ENCODE measurements around the gene RYR2.
"Not testable (repeated sequence)": the region's sequence is repeated elsewhere in the genome, so short reads cannot be mapped to it uniquely, and the experiment has no call there.

The RYR2 gene

GRCh38 chr1:237371477-237371876, 329.5 kb downstream of the RYR2 start:
- FAIRE-seq: not testable (repeated sequence)

- no peak for FAIRE-seq
Observed at GRCh38 chr1:237383791-237384190, 341.8 kb downstream of the RYR2 start.

GRCh38 chr1:237384213-237384612, 342.2 kb downstream of the RYR2 start:
- FAIRE-seq: no peak

GRCh38 chr1:237386362-237387143, 344.6 kb downstream of the RYR2 start:
- peak; percentile 90 for FAIRE-seq

GRCh38 chr1:237387144-237387505, 345.1 kb downstream of the RYR2 start:
- FAIRE-seq: no peak

GRCh38 chr1:237390823-237391222, 348.8 kb downstream of the RYR2 start:
- FAIRE-seq: no peak

GRCh38 chr1:237393632-237394031, 351.6 kb downstream of the RYR2 start:
- FAIRE-seq: no peak

- no peak for FAIRE-seq
Observed at GRCh38 chr1:237394281-237394680, 352.3 kb downstream of the RYR2 start.

GRCh38 chr1:237396426-237396825, 354.4 kb downstream of the RYR2 start:
- FAIRE-seq: no peak

- FAIRE-seq: no peak
Observed at GRCh38 chr1:237398751-237399150, 356.8 kb downstream of the RYR2 start.

- no peak for FAIRE-seq
Observed at GRCh38 chr1:237405912-237406311, 363.9 kb downstream of the RYR2 start.

- no peak for FAIRE-seq
Observed at GRCh38 chr1:237411621-237412020, 369.6 kb downstream of the RYR2 start.

GRCh38 chr1:237416924-237417655, 375.1 kb downstream of the RYR2 start:
- FAIRE-seq: no peak

- FAIRE-seq: no peak
Observed at GRCh38 chr1:237428809-237429208, 386.8 kb downstream of the RYR2 start.

GRCh38 chr1:237429252-237429651, 387.3 kb downstream of the RYR2 start:
- no peak for FAIRE-seq

GRCh38 chr1:237431448-237431847, 389.5 kb downstream of the RYR2 start:
- FAIRE-seq: no peak

- no peak for FAIRE-seq
Observed at GRCh38 chr1:237440346-237440745, 398.4 kb downstream of the RYR2 start.

GRCh38 chr1:237444120-237444790, 402.3 kb downstream of the RYR2 start:
- FAIRE-seq: no peak

GRCh38 chr1:237448042-237448441, 406.1 kb downstream of the RYR2 start:
- no peak for FAIRE-seq

- FAIRE-seq: no peak
Observed at GRCh38 chr1:237457573-237457972, 415.6 kb downstream of the RYR2 start.

- FAIRE-seq: no peak
Observed at GRCh38 chr1:237467320-237467719, 425.3 kb downstream of the RYR2 start.

- no peak for FAIRE-seq
Observed at GRCh38 chr1:237470712-237471338, 428.8 kb downstream of the RYR2 start.

GRCh38 chr1:237471377-237471776, 429.4 kb downstream of the RYR2 start:
- no peak for FAIRE-seq

All from A204.1 (cell line).